ENCODE measurements around the gene ZMAT3. TPM values are rescaled to one million over a fixed set of nuclear protein-coding genes. Genes with fewer than 3 reads are reported as not detected.

The ZMAT3 gene
- total and polyA plus RNA-seq, 2 of the 13 experiments (the other 11 are each of a cell fraction or from before 2014, with no cell fraction given) = 11.4 to 11.7 TPM

DNA sequence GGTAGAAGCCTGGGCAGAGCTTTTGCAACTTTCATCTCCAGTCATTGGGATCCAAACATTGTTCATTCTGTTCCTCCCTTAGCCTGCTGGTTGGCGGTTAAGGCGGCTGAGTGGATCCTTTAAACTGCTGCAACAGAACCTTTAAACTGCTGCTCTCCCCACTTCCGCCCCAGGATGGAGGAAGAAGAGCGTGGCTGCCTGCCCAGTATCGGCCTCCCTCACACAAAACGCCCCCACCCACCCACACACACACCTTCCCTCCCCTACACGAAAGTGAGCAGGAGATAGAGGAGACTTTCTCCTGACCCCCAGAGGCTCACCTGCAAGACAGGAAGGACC lies 460 bp upstream of the ZMAT3 start (continued):
- TF ChIP-seq, protein P1, sequence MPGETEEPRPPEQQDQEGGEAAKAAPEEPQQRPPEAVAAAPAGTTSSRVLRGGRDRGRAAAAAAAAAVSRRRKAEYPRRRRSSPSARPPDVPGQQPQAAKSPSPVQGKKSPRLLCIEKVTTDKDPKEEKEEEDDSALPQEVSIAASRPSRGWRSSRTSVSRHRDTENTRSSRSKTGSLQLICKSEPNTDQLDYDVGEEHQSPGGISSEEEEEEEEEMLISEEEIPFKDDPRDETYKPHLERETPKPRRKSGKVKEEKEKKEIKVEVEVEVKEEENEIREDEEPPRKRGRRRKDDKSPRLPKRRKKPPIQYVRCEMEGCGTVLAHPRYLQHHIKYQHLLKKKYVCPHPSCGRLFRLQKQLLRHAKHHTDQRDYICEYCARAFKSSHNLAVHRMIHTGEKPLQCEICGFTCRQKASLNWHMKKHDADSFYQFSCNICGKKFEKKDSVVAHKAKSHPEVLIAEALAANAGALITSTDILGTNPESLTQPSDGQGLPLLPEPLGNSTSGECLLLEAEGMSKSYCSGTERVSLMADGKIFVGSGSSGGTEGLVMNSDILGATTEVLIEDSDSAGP (CRISPR knock-in tag; IDR thresholded peaks at IDR 0.05; ENCODE audit: borderline replicate concordance) = peak; percentile 4; the same call in 1 of the 2 replicates
- TF ChIP-seq CC2D1A (CRISPR knock-in tag; IDR thresholded peaks at IDR 0.05) = no peak
- no peak for TF ChIP-seq MEIS2 (CRISPR knock-in tag; IDR thresholded peaks at IDR 0.05)
- TF ChIP-seq PHF8 (CRISPR knock-in tag; IDR thresholded peaks at IDR 0.05) = no peak
- TF ChIP-seq MTF2 (CRISPR knock-in tag; IDR thresholded peaks at IDR 0.05; ENCODE audit: borderline replicate concordance) = 0 out of 2 replicates have a peak, but pooled peaks have one; percentile 40
- no peak for TF ChIP-seq MED1 (CRISPR knock-in tag; IDR thresholded peaks at IDR 0.05)
- no peak for TF ChIP-seq SYNCRIP (IDR thresholded peaks at IDR 0.05; ENCODE audit: insufficient read depth, low read depth, low read length)
- TF ChIP-seq ZNF749 (CRISPR knock-in tag; IDR thresholded peaks at IDR 0.05; ENCODE audit: borderline replicate concordance) = no peak
- no peak for TF ChIP-seq ZNF644 (CRISPR knock-in tag; IDR thresholded peaks at IDR 0.05; ENCODE audit: low read depth)
- TF ChIP-seq GABPA (IDR thresholded peaks at IDR 0.05; ENCODE audit: low read depth, low read length) = 0 out of 2 replicates have a peak, but pooled peaks have one; percentile 10
- TF ChIP-seq GABPA (CRISPR knock-in tag; IDR thresholded peaks at IDR 0.05; ENCODE audit: low read depth) = no peak
- TF ChIP-seq TAF15 (IDR thresholded peaks at IDR 0.05; ENCODE audit: low read depth, low read length, poor library complexity, severe bottlenecking) = no peak
- TF ChIP-seq, protein P2, sequence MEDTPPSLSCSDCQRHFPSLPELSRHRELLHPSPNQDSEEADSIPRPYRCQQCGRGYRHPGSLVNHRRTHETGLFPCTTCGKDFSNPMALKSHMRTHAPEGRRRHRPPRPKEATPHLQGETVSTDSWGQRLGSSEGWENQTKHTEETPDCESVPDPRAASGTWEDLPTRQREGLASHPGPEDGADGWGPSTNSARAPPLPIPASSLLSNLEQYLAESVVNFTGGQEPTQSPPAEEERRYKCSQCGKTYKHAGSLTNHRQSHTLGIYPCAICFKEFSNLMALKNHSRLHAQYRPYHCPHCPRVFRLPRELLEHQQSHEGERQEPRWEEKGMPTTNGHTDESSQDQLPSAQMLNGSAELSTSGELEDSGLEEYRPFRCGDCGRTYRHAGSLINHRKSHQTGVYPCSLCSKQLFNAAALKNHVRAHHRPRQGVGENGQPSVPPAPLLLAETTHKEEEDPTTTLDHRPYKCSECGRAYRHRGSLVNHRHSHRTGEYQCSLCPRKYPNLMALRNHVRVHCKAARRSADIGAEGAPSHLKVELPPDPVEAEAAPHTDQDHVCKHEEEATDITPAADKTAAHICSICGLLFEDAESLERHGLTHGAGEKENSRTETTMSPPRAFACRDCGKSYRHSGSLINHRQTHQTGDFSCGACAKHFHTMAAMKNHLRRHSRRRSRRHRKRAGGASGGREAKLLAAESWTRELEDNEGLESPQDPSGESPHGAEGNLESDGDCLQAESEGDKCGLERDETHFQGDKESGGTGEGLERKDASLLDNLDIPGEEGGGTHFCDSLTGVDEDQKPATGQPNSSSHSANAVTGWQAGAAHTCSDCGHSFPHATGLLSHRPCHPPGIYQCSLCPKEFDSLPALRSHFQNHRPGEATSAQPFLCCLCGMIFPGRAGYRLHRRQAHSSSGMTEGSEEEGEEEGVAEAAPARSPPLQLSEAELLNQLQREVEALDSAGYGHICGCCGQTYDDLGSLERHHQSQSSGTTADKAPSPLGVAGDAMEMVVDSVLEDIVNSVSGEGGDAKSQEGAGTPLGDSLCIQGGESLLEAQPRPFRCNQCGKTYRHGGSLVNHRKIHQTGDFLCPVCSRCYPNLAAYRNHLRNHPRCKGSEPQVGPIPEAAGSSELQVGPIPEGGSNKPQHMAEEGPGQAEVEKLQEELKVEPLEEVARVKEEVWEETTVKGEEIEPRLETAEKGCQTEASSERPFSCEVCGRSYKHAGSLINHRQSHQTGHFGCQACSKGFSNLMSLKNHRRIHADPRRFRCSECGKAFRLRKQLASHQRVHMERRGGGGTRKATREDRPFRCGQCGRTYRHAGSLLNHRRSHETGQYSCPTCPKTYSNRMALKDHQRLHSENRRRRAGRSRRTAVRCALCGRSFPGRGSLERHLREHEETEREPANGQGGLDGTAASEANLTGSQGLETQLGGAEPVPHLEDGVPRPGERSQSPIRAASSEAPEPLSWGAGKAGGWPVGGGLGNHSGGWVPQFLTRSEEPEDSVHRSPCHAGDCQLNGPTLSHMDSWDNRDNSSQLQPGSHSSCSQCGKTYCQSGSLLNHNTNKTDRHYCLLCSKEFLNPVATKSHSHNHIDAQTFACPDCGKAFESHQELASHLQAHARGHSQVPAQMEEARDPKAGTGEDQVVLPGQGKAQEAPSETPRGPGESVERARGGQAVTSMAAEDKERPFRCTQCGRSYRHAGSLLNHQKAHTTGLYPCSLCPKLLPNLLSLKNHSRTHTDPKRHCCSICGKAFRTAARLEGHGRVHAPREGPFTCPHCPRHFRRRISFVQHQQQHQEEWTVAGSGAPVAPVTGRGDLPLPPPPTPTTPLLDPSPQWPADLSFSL (CRISPR knock-in tag; IDR thresholded peaks at IDR 0.05) = no peak
- TF ChIP-seq ERF (CRISPR knock-in tag; IDR thresholded peaks at IDR 0.05) = no peak
- no peak; the same call in 1 of the 2 replicates for TF ChIP-seq PHF21A (CRISPR knock-in tag; IDR thresholded peaks at IDR 0.05)
- TF ChIP-seq KAT2B (IDR thresholded peaks at IDR 0.05; ENCODE audit: borderline replicate concordance, low read depth, low read length) = no peak
- 0 out of 2 replicates have a peak, but pooled peaks have one; percentile 3 for TF ChIP-seq SMAD1 (CRISPR knock-in tag; IDR thresholded peaks at IDR 0.05; ENCODE audit: borderline replicate concordance, low read depth)
- no peak for TF ChIP-seq REL (CRISPR knock-in tag; conservative IDR thresholded peaks at IDR 0.05)
- no peak for TF ChIP-seq ZBTB7B (CRISPR knock-in tag; IDR thresholded peaks at IDR 0.05)
- TF ChIP-seq, protein P3, sequence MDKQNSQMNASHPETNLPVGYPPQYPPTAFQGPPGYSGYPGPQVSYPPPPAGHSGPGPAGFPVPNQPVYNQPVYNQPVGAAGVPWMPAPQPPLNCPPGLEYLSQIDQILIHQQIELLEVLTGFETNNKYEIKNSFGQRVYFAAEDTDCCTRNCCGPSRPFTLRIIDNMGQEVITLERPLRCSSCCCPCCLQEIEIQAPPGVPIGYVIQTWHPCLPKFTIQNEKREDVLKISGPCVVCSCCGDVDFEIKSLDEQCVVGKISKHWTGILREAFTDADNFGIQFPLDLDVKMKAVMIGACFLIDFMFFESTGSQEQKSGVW (CRISPR knock-in tag; IDR thresholded peaks at IDR 0.05; ENCODE audit: borderline replicate concordance) = no peak
- 0 out of 2 replicates have a peak, but pooled peaks have one; percentile 2 for TF ChIP-seq SP4 (CRISPR knock-in tag; IDR thresholded peaks at IDR 0.05)
- no peak for TF ChIP-seq ZNF3 (CRISPR knock-in tag; IDR thresholded peaks at IDR 0.05)
